Caco-2 (cell line): ENCODE measurements around the gene BAHCC1. TPM values are rescaled to one million over a fixed set of nuclear protein-coding genes. Genes with fewer than 3 reads are reported as not detected.
A peak's percentile ranks its signal among the peaks of the same experiment; 100 is the strongest.

Experiments
- BruUV-seq: library from RNA; stranded (reverse); fragments of 400-500 nt; replicated peaks from 2 replicates; lab custom pipeline; 2021; lab: Mats Ljungman, UMichigan
- CTCF ChIA-PET: fragments of 300-600 bp; sonication (Branson Sonifier 250); formaldehyde crosslinking; loops from one replicate; lab custom pipeline; 2022; ENCODE audit warnings: antibody characterized with exemption; lab: Charles Lee
- POLR2A ChIA-PET: fragments of 300-600 bp; sonication (Branson Sonifier 250); formaldehyde crosslinking; loops from one replicate; lab custom pipeline; 2022; ENCODE audit warnings: antibody characterized with exemption; lab: Charles Lee
- DNase-seq, 2 experiments: peaks; one replicate each; pipeline versions ENCODE4 v3.0.0 to v3.0.0-alpha.2; 2020 to 2022
- H3K27me3 ChIP-seq: replicated peaks from 2 replicates; pipeline ENCODE4 v1.6.0; 2011; ENCODE audit warnings: low read length; ENCODE audit not compliant: control insufficient read depth, insufficient read depth
- H3K36me3 ChIP-seq: 2 replicates; pipeline ENCODE4 v1.5.1; 2011; ENCODE audit warnings: low read length; ENCODE audit not compliant: control insufficient read depth, insufficient read depth
- H3K4me1 ChIP-seq: fragments of 250-450 bp; sonication (Bioruptor Pico); 2 replicates; pipeline ENCODE4 v1.5.1; 2020; ENCODE audit warnings: mild to moderate bottlenecking
- H3K4me3 ChIP-seq: 2 replicates; pipeline ENCODE4 v1.5.1; 2011; ENCODE audit warnings: low read depth, mild to moderate bottlenecking, control low read depth, low read length
- H3K9me3 ChIP-seq: fragments of 250-450 bp; sonication (Bioruptor Pico); 2 replicates; pipeline ENCODE4 v1.5.1; 2020; ENCODE audit warnings: mild to moderate bottlenecking, moderate library complexity
- H3K27ac Mint-ChIP-seq: one replicate; pipeline ENCODE4 v1.8.0; 2022; ENCODE audit warnings: mixed read lengths; ENCODE audit not compliant: unreplicated experiment
- H3K27me3 Mint-ChIP-seq: one replicate; pipeline ENCODE4 v1.8.0; 2022; ENCODE audit warnings: mixed read lengths; ENCODE audit not compliant: insufficient read depth, unreplicated experiment
- H3K36me3 Mint-ChIP-seq: one replicate; pipeline ENCODE4 v1.8.0; 2022; ENCODE audit warnings: mild to moderate bottlenecking, mixed read lengths; ENCODE audit not compliant: insufficient read depth, unreplicated experiment
- H3K4me1 Mint-ChIP-seq: one replicate; pipeline ENCODE4 v1.8.0; 2022; ENCODE audit warnings: low read depth, mixed read lengths; ENCODE audit not compliant: unreplicated experiment
- H3K4me3 Mint-ChIP-seq: one replicate; pipeline ENCODE4 v1.8.0; 2022; ENCODE audit warnings: mild to moderate bottlenecking, moderate library complexity, mixed read lengths; ENCODE audit not compliant: unreplicated experiment
- H3K9me3 Mint-ChIP-seq: one replicate; pipeline ENCODE4 v1.8.0; 2022; ENCODE audit warnings: mixed read lengths; ENCODE audit not compliant: unreplicated experiment
- intact Hi-C: fragments of 100-400 bp; cut with micrococcal nuclease; formaldehyde crosslinking; loops from one replicate; pipeline ENCODE4 v1.10.0; 2022; ENCODE audit not compliant: unreplicated experiment
- total RNA-seq: library from RNA; stranded (reverse); gene quantifications from 2 replicates; pipeline ENCODE4 v1.2.3, GENCODE V29; 2022
- TF ChIP-seq, protein P1 (sequence below), 2 experiments: fragments of 200-600 bp in 1 of 2; IDR thresholded peaks; 1 replicate in 1 of 2; 2 replicates in 1 of 2; pipeline versions ENCODE4 v1.5.1 to v1.8.0; 2011 to 2022; ENCODE audit warnings: antibody characterized with exemption in 1 of 2, control low read depth in 1 of 2, inconsistent platforms in 1 of 2, low read depth in 1 of 2, low read length in 1 of 2, mild to moderate bottlenecking in 1 of 2, moderate library complexity in 1 of 2; ENCODE audit not compliant: insufficient read depth in 1 of 2, severe bottlenecking in 1 of 2, unreplicated experiment in 1 of 2

Gene BAHCC1
- total RNA-seq, 1 experiment from 2014 or later, result 10.2 TPM

GRCh38 chr17:81392909-81393654, 2.2 kb upstream of the BAHCC1 start:
- CTCF ChIA-PET, result interaction anchor here (0.7 to 7.6 kb wide), 5 partner anchors 48 to 92 kb away, joined by 3 to 82 read pairs (median 3); no protein-coding TSS in a partner anchor
- Histone ChIP-seq H3K27me3 (no peaks in the 10 kb centered on the region), H3K36me3 (peaks cover 3% of the 10 kb centered on the region), H3K9me3 (no peaks in the 10 kb centered on the region), H3K4me3 (peak overlapping the region; percentile 80), H3K4me1 (peaks cover 21% of the 10 kb centered on the region)
- intact Hi-C loops, result loop anchor here (10.0 kb wide), 1 partner anchor 122 kb away; the partner anchor contains the start of gene ACTG1
- DNase-seq, result peak in 1 of 2 experiments; percentile 49
- peak overlapping the region; percentile 66 for H3K27ac Mint-ChIP-seq
- H3K27me3 Mint-ChIP-seq, result no peaks in the 10 kb centered on the region
- H3K4me3 Mint-ChIP-seq, result peak overlapping the region; percentile 84
- no peaks in the 10 kb centered on the region for H3K9me3 Mint-ChIP-seq
- H3K4me1 Mint-ChIP-seq, result peaks cover 28% of the 10 kb centered on the region
- H3K36me3 Mint-ChIP-seq, result peaks cover 40% of the 10 kb centered on the region
- POLR2A ChIA-PET, result interaction anchor here (0.5 to 2.0 kb wide), 4 partner anchors 27 to 181 kb away, joined by 3 to 4 read pairs (median 4); no protein-coding TSS in a partner anchor
- TF ChIP-seq, protein P1, sequence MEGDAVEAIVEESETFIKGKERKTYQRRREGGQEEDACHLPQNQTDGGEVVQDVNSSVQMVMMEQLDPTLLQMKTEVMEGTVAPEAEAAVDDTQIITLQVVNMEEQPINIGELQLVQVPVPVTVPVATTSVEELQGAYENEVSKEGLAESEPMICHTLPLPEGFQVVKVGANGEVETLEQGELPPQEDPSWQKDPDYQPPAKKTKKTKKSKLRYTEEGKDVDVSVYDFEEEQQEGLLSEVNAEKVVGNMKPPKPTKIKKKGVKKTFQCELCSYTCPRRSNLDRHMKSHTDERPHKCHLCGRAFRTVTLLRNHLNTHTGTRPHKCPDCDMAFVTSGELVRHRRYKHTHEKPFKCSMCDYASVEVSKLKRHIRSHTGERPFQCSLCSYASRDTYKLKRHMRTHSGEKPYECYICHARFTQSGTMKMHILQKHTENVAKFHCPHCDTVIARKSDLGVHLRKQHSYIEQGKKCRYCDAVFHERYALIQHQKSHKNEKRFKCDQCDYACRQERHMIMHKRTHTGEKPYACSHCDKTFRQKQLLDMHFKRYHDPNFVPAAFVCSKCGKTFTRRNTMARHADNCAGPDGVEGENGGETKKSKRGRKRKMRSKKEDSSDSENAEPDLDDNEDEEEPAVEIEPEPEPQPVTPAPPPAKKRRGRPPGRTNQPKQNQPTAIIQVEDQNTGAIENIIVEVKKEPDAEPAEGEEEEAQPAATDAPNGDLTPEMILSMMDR (IDR thresholded peaks at IDR 0.05; ENCODE audit: insufficient read depth in 1 of 2, low read depth in 1 of 2, low read length in 1 of 2, severe bottlenecking in 1 of 2, unreplicated experiment in 1 of 2), result no peak
- no TSS peak for BruUV-seq

- Histone ChIP-seq H3K36me3 (peaks cover 3% of the 10 kb centered on the region), H3K4me3 (peak overlapping the region; percentile 80), H3K27me3 (no peaks in the 10 kb centered on the region), H3K9me3 (no peaks in the 10 kb centered on the region), H3K4me1 (peaks cover 14% of the 10 kb centered on the region)
- Mint-ChIP-seq H3K36me3 (peaks cover 40% of the 10 kb centered on the region), H3K27me3 (no peaks in the 10 kb centered on the region), H3K9me3 (no peaks in the 10 kb centered on the region), H3K27ac (peak overlapping the region; percentile 98), H3K4me1 (peaks cover 28% of the 10 kb centered on the region), H3K4me3 (peak overlapping the region; percentile 84)
- TF ChIP-seq, protein P1 (IDR thresholded peaks at IDR 0.05; ENCODE audit: insufficient read depth in 1 of 2, low read depth in 1 of 2, low read length in 1 of 2, severe bottlenecking in 1 of 2, unreplicated experiment in 1 of 2), result peak in 1 of 2 experiments; percentile 14
- no TSS peak for BruUV-seq
- intact Hi-C loops, result loop anchor here (10.0 kb wide), 1 partner anchor 121 kb away; the partner anchor contains the start of gene ACTG1
- peak; percentile 100 for DNase-seq
- CTCF ChIA-PET, result interaction anchor here (0.7 to 7.6 kb wide), 3 partner anchors 64 to 91 kb away, joined by 3 to 82 read pairs (median 3); no protein-coding TSS in a partner anchor
- POLR2A ChIA-PET, result interaction anchor here (0.6 to 2.0 kb wide), 3 partner anchors 64 to 180 kb away, joined by 3 to 16 read pairs (median 4); no protein-coding TSS in a partner anchor
Measured at GRCh38 chr17:81393684-81394376, 1.4 kb upstream of the BAHCC1 start.
